SKM-1 treated with dmso at 0.1 percent for 144 hours (cell line): ENCODE measurements around the gene IQSEC3.
"Not testable (repeated sequence)": the region's sequence is repeated elsewhere in the genome, so short reads cannot be mapped to it uniquely, and the experiment has no call there.

Source experiments
- DNase-seq: peaks from one replicate; lab custom pipeline; 2025; ENCODE audit not compliant: unreplicated experiment; lab: John Stamatoyannopoulos, UW

The IQSEC3 gene

GRCh38 chr12:52902-53734 is 13.4 kb upstream of the IQSEC3 start:
- not testable (repeated sequence) for DNase-seq

GRCh38 chr12:53735-54730 is 12.5 kb upstream of the IQSEC3 start:
- no peak for DNase-seq

GRCh38 chr12:54750-55535 is 11.6 kb upstream of the IQSEC3 start:
- no peak for DNase-seq

GRCh38 chr12:56683-57346 is 9.8 kb upstream of the IQSEC3 start:
- DNase-seq, result no peak

GRCh38 chr12:57539-57938 is 9.0 kb upstream of the IQSEC3 start:
- no peak for DNase-seq

- no peak for DNase-seq
Measured at GRCh38 chr12:58832-59231, 7.7 kb upstream of the IQSEC3 start.

GRCh38 chr12:61845-62244 is 4.7 kb upstream of the IQSEC3 start:
- not testable (repeated sequence) for DNase-seq

GRCh38 chr12:65491-66063 is 990 bp upstream of the IQSEC3 start:
- not testable (repeated sequence) for DNase-seq

- not testable (repeated sequence) for DNase-seq
Measured at GRCh38 chr12:66782-67504, 376 bp downstream of the IQSEC3 start.

- DNase-seq, result not testable (repeated sequence)
Measured at GRCh38 chr12:69677-70076, 3.1 kb downstream of the IQSEC3 start.

- not testable (repeated sequence) for DNase-seq
Measured at GRCh38 chr12:70541-70940, 4.0 kb downstream of the IQSEC3 start.

- DNase-seq, result not testable (repeated sequence)
Measured at GRCh38 chr12:72018-72417, 5.5 kb downstream of the IQSEC3 start.

GRCh38 chr12:74420-75190 is 8.0 kb downstream of the IQSEC3 start:
- DNase-seq, result not testable (repeated sequence)

- not testable (repeated sequence) for DNase-seq
Measured at GRCh38 chr12:75541-75940, 9.0 kb downstream of the IQSEC3 start.

GRCh38 chr12:76102-76501 is 9.5 kb downstream of the IQSEC3 start:
- not testable (repeated sequence) for DNase-seq

GRCh38 chr12:76551-76950 is 10.0 kb downstream of the IQSEC3 start:
- DNase-seq, result not testable (repeated sequence)

GRCh38 chr12:77101-77719 is 10.6 kb downstream of the IQSEC3 start:
- not testable (repeated sequence) for DNase-seq

GRCh38 chr12:77769-78383 is 11.3 kb downstream of the IQSEC3 start:
- DNase-seq, result not testable (repeated sequence)
